Fibroblast of skin of left quadriceps (primary cell): Measurements from ENCODE around the gene RNF144A.
"Not testable (repeated sequence)": the region's sequence is repeated elsewhere in the genome, so short reads cannot be mapped to it uniquely, and the experiment has no call there.

Source experiments
- DNase-seq, 2 experiments: peaks; one replicate each; pipeline ENCODE4 v3.0.0-alpha.2; 2013; ENCODE audit warnings: low read depth in 2 of 2

The RNF144A gene

DNA sequence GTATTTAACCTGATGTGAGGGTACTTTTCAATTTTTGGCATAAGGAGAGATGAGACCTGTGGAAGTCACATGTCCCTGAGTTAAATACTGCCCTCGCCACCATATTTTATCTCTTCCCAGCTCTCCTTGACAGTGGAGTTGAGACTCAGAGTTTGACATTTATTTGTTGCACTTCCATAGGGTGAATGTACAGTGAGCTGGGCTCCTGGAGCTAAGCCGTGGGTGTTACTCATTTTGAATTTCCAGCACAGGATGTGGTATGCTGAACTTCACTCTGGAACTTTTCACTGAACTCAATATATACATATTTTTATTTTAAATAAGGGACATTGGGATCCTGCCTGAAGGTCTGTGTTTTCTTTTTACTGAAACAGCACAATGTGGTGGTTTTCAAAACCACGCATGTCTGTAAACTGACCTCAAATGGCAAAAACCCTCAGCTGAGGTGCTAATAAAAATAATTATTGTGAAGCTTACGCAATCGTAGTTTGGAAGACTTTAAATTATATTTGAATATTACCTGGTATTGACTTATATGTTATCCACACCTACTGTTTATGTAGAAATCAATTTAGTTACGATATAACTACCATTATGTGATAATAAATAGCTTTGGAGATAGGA is 12.1 kb downstream of the RNF144A start:
- no peak for DNase-seq

GRCh38 chr2:6930923-6931647 is 13.9 kb downstream of the RNF144A start:
- DNase-seq: no peak

- no peak for DNase-seq
Measured at GRCh38 chr2:6931753-6932152, 14.5 kb downstream of the RNF144A start.

DNA sequence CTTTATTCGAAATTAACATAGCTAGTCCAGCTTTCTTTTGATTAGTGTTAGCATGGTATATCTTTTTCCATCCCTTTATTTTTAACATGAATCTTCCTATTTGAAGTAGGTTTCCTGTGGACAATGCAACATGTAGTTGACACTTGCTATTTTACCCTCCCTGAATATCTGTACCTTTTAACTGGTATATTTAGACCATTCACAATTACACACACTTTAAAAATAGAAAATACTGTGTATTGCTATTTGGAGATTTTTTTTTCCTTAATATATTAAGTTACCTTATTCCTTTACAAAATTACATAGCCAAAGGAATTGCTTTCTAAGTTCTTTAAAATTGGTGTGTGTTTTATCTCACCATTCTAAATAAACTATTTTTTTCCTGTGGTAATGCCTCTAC is 15.0 kb downstream of the RNF144A start:
- DNase-seq: no peak

DNA sequence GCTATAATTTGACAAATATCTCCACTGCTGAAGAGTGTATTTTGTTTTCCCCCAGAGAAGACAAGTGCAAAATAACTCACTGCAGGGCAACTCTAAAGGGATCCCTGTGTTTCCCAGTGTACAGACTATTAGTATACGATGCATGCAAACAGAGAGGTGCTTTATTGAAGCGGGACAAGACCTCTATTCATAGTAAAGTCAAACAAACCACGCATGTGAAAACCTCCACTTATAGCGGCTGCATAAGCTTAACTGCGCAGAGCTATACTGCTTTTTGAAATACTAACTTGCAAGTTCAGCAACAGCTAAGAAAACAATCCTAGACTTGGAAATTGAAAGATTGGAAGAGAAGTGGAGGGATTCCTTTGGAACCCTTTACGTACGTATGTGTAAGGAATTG is 15.6 kb downstream of the RNF144A start:
- DNase-seq: no peak

DNA sequence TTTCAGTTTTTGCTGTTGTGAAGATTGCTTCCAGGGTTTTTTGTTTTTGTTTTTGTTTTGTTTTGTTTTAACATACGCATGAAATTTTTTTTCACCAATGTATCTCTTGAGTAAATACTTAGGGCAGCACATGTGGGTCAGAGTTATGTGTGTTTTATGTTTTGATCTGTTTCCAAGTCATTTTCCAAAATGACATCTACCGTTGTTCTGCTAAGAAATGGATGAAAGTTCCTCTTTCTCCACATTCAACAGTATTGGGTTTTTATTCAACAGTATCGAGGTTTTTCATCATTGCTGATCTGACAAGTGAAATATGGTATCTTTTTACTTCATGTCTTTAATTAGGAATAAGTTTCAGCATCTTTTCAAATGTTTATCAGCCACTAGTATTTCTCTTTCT is 16.7 kb downstream of the RNF144A start:
- DNase-seq: no peak

DNA sequence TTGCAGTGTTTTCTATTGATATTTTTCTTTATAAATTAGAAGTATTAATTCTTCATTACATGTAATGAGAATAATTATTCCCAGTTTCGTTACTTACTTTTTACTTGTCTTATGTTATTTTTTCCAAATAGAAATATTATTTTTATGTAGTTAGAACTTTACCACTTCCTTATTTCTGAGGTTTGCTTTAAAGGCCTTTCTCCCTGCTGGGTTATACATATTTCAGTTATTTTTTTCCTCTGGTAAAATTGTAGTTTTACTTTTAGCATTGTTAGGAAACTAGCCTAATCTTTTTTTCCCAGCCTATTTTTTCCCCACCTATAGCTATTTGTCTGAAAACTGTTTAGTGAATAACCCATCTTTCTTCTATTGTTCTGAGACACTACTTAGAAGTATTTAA is 17.1 kb downstream of the RNF144A start:
- no peak for DNase-seq

DNA sequence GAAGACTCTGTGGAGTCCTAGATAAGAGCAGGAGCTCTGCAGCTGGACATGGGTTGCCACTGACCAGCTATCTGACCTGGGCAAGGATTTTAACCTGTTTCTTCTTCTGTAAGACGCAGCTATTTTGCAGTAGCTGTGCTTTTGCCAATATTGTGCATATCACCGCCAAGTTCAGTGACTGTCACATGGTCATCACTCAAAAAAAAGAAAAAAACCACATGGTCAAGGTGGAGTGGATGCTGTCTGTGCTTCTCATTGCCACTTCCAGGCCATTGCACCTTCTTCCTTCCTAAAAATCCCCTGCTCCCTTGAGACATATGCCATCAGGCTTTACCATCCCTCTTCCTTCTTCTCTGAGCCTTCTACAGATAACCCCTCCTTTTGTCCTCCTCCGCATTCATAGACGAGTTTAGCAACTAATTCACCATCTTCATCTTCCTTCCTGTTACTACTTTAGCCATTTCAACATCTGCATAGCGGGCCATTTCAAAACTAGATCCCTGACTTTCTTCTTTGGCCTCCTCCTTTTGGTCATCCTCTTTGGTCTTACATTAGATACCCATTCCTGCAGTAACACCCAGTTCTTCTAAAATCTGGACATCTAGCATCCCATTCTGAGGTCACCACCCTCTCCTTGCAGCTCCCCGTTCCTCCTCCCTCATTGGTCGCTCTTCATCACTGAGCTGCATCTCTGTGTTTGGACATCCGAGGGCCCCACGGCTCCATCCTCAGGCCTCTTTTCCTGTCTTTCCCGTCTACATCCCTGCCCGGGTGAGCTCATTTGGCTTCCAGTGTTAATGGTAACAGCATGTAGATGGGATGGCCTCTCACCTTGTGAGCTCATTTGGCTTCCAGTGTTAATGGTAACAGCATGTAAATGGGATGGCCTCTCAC is 17.8 kb downstream of the RNF144A start:
- no peak for DNase-seq

DNA sequence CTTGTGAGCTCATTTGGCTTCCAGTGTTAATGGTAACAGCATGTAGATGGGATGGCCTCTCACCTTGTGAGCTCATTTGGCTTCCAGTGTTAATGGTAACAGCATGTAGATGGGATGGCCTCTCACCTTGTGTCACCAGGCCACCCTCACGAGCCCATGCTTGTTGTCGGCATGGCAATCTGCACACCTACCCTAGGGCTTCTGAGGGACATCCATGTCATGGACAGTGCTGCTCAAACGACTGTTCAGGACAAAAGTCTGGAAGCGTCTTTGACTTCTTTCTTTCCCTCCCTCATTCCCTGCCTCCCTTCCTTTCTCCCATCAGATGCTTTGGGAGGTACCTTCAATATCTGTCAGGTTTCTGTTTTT is 18.4 kb downstream of the RNF144A start:
- not testable (repeated sequence) for DNase-seq

DNA sequence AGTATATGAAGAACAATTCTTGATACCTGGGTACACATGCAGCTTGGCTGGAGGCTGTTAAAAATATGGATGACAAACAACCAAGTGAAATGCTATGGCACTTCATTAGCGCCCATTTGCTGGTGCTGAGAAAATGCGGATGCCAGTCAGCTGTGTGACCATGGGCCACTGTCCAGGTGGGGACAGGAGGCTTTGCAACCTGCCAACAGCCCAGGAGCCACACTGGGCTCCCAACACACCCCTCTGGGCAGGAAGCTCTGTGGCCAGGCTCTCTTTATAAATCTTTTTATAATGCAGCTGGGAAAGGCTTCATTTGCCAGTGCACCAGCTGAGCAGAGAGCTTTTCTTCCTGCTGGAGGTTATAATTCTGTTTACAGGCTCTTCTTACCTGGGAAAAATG is 19.9 kb downstream of the RNF144A start:
- no peak for DNase-seq

GRCh38 chr2:6937582-6937981 is 20.4 kb downstream of the RNF144A start:
- no peak for DNase-seq

DNA sequence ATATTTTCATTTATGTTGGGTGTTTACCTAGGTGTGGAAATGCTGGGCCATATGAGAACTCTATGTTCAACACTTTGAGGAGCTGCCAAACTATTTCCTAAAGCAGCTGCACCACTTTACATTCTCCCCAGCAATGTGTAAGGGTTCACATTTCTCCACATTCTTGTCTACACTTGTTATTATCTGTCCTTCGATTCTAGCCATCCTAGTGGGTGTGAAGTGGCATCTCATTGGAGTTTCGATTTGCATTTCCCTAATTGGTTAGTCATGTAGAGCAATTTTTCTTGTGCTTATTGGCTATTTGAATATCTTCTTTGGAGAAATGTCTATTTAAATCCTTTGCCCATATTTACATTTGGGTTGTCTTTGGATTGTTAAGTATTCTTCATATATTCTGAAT is 21.9 kb downstream of the RNF144A start:
- DNase-seq: no peak

DNA sequence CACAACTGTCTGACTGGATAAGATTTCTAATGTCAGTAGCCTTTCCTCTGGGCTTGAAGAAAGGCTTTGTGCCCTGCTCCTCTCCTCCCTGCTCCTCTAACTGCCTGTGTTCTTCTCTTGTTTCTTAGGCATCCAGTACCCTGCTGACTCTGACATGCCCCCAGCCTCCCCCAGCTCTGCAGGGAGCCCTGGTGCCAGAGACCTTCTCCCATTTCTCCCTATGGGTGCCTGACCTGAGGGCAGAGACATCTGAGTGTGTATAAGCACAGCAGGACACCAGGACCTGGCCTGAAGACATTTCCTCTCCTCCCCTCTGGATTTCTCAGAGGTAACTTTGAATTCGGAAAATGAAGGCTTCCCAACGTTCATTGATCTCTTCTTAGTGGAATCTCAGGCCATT is 23.6 kb downstream of the RNF144A start:
- DNase-seq: no peak

DNA sequence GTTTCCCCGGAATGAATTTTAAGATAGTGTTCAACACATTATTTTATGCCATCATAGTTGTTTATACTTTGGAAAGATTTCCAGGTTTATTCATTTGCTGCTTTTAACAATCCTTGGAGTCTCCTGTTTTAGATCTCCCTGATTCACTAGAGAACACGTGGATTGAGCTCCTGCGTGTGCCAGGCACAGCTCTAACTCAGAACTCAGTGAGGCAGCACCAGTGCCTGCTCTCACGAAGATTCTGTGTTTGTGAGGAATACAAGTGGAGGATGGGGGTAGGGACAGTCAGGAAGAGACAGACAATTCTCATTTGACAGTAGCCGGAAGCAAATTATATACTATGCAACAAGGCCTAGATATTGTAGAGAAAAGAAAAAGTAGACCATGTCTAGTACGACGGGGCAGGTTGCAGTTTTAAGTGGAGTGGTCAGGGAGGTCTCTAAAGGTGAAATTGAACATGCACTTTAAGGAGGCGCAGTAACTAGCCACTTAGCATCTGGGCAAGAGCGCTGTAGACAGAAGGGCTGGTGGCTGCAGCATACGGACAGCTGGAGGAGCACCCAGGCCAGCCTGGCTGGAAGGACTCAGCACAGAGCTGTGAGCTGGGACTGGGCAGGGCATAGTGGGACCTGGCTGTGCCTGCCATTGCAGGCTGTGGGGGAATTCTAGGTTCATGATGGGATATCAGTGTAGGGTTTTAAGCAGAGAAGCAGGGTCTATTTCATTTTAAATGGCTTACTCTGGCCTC is 24.3 kb downstream of the RNF144A start:
- DNase-seq: no peak

DNA sequence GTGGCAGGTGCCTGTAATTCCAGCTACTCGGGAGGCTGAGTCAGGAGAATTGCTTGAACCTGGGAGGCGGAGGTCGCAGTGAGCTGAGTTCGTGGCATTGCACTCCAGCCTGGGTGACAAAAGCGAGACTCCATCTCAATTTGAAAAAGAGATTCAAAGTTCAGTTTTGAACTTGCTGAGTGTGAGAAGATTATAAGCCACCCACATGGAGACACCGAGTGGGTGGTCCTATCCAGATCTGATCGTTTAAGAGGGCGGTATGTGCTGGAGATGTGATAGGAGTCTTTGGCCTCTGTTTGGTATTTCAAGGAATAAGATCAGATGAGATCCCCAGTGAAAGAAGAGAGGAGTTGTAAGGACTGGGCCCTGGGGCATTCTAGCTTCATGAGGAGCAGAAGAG is 25.6 kb downstream of the RNF144A start:
- DNase-seq: no peak

- no peak for DNase-seq
Measured at GRCh38 chr2:6943523-6943922, 26.3 kb downstream of the RNF144A start.

DNA sequence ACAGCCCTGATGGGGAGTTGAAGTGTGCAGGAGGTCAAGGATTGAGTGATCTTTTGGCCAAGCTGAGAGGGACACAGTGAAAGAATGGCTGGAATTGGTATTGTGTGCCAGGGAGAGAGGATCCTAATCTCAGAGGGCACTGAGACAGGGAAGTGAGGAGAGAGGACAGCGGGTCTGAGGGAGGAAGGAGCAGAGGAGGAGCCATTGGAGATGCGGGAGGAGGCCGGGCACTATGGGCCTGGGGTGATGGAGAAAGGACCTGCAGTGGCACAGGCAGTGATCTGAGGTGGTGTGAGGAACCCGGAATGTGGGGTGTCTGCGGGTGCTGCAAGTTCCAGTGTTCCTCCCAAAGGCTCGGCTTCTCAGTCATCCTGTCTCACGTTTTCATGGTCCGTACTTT is 26.8 kb downstream of the RNF144A start:
- no peak for DNase-seq

GRCh38 chr2:6944555-6944954 is 27.3 kb downstream of the RNF144A start:
- DNase-seq: no peak

- no peak for DNase-seq
Measured at GRCh38 chr2:6945087-6945813, 28.0 kb downstream of the RNF144A start.

- no peak for DNase-seq
Measured at GRCh38 chr2:6945821-6946220, 28.6 kb downstream of the RNF144A start.

DNA sequence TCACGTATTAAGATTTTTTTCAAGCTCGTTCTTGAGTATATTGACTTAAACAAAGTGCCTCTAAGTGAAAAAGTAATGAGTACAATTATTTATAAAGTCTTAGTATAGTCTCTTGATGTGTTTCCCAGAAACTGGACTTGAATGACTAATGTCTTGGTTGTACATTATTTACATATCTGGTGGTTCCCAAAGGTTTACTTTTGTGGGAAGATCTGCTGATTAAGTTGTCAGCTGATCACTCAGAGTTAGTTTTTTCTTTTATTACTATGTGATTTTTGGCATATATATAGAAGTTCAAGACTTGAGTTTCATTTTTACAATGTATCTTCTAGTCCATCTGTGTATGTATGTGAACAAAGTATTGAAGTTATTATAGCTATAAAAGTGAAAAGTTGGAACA is 29.5 kb downstream of the RNF144A start:
- DNase-seq: peak; percentile 84
